T-helper 1 cell treated with Interleukin-12 subunit alpha and Interleukin-12 subunit beta and Interleukin-4 antibody, amounts not matched to agents 30 ng/mL and 1 ng/mL, for 36 hours (primary cell): Measurements from ENCODE around the gene AFF3. TPM values are rescaled to one million over a fixed set of nuclear protein-coding genes. Genes with fewer than 3 reads are reported as not detected.
"Not testable (repeated sequence)": the region's sequence is repeated elsewhere in the genome, so short reads cannot be mapped to it uniquely, and the experiment has no call there.

ENCODE experiments used
- intact Hi-C: fragments of 100-400 bp; cut with micrococcal nuclease; formaldehyde crosslinking; loops from one replicate; pipeline ENCODE4 v1.15.1; 2024
- total RNA-seq: library from RNA; stranded (reverse); gene quantifications from 2 replicates; pipeline ENCODE4 v1.2.3, GENCODE V29; 2022

AFF3 gene
- total RNA-seq, 1 donor from 2014 or later = 1.2 TPM

- intact Hi-C loops = no loop called here
These were observed 206.7 kb downstream of the AFF3 start for GRCh38 chr2:99935662-99936061.

GRCh38 chr2:99933894-99934650 is 208.3 kb downstream of the AFF3 start:
- intact Hi-C loops = no loop called here

- intact Hi-C loops = not testable (repeated sequence)
These were observed 208.9 kb downstream of the AFF3 start for GRCh38 chr2:99933491-99933890.

- intact Hi-C loops = no loop called here
These were observed 213.8 kb downstream of the AFF3 start for GRCh38 chr2:99928470-99929053.

GRCh38 chr2:99927690-99928207 is 214.6 kb downstream of the AFF3 start:
- intact Hi-C loops = not testable (repeated sequence)

- intact Hi-C loops = no loop called here
These were observed 215.4 kb downstream of the AFF3 start for GRCh38 chr2:99926986-99927385.

GRCh38 chr2:99925960-99926359 is 216.4 kb downstream of the AFF3 start:
- intact Hi-C loops = no loop called here

GRCh38 chr2:99922664-99923063 is 219.7 kb downstream of the AFF3 start:
- intact Hi-C loops = no loop called here

- intact Hi-C loops = no loop called here
These were observed 220.5 kb downstream of the AFF3 start for GRCh38 chr2:99921903-99922302.

GRCh38 chr2:99918389-99918788 is 224.0 kb downstream of the AFF3 start:
- intact Hi-C loops = no loop called here

GRCh38 chr2:99915108-99915675 is 227.2 kb downstream of the AFF3 start:
- intact Hi-C loops = no loop called here

- intact Hi-C loops = no loop called here
These were observed 230.7 kb downstream of the AFF3 start for GRCh38 chr2:99911736-99912135.

- intact Hi-C loops = no loop called here
These were observed 231.5 kb downstream of the AFF3 start for GRCh38 chr2:99910902-99911301.

- intact Hi-C loops = no loop called here
These were observed 236.8 kb downstream of the AFF3 start for GRCh38 chr2:99905636-99906035.

- intact Hi-C loops = no loop called here
These were observed 237.4 kb downstream of the AFF3 start for GRCh38 chr2:99905025-99905424.

GRCh38 chr2:99903981-99904380 is 238.4 kb downstream of the AFF3 start:
- intact Hi-C loops = no loop called here

GRCh38 chr2:99900556-99900955 is 241.8 kb downstream of the AFF3 start:
- intact Hi-C loops = no loop called here

GRCh38 chr2:99899882-99900281 is 242.5 kb downstream of the AFF3 start:
- intact Hi-C loops = no loop called here

GRCh38 chr2:99899058-99899855 is 243.1 kb downstream of the AFF3 start:
- intact Hi-C loops = no loop called here

- intact Hi-C loops = no loop called here
These were observed 243.9 kb downstream of the AFF3 start for GRCh38 chr2:99898336-99899048.

GRCh38 chr2:99891428-99891780 is 251.0 kb downstream of the AFF3 start:
- intact Hi-C loops = no loop called here
